Thymus (tissue), 11 donors: Measurements from ENCODE around the gene ZBTB9. TPM values are rescaled to one million over a fixed set of nuclear protein-coding genes. Genes with fewer than 3 reads are reported as not detected.

Experiments
- DNase-seq, 9 donors: peaks; one replicate each; pipeline ENCODE4 v3.0.0-alpha.2; 2013; ENCODE audit warnings: low spot score in 9 of 9, low read depth in 6 of 9, missing footprints in 1 of 9
- H3K27ac ChIP-seq, 2 donors: one replicate each; pipeline ENCODE4 v1.5.1; 2013; ENCODE audit warnings: control low read depth in 1 of 2, low read depth in 1 of 2, low read length in 1 of 2, mild to moderate bottlenecking in 1 of 2, moderate library complexity in 1 of 2
- H3K27me3 ChIP-seq, 2 donors: one replicate each; pipeline ENCODE4 v1.5.1; 2013; ENCODE audit warnings: low read length in 1 of 2; ENCODE audit not compliant: control insufficient read depth in 2 of 2, insufficient read depth in 1 of 2
- H3K36me3 ChIP-seq, 2 donors: one replicate each; pipeline ENCODE4 v1.5.1; 2013; ENCODE audit warnings: low read length in 1 of 2, mild to moderate bottlenecking in 1 of 2, moderate library complexity in 1 of 2; ENCODE audit not compliant: control insufficient read depth in 2 of 2, insufficient read depth in 2 of 2
- H3K4me1 ChIP-seq, 2 donors: one replicate each; pipeline ENCODE4 v1.5.1; 2013; ENCODE audit warnings: low read length in 2 of 2; ENCODE audit not compliant: control insufficient read depth in 2 of 2, insufficient read depth in 2 of 2
- H3K4me3 ChIP-seq, 2 donors: one replicate each; pipeline ENCODE4 v1.5.1; 2013; ENCODE audit warnings: low read length in 2 of 2, control low read depth in 1 of 2, mild to moderate bottlenecking in 1 of 2
- H3K9me3 ChIP-seq, 2 donors: one replicate each; pipeline ENCODE4 v1.5.1; 2013; ENCODE audit warnings: low read length in 1 of 2, mild to moderate bottlenecking in 1 of 2; ENCODE audit not compliant: control insufficient read depth in 2 of 2, insufficient read depth in 1 of 2
- WGBS: extraction: QIAGEN DNeasy Blood & Tissue Kit; methylation state at CpG from one replicate; pipeline ENCODE4 v1.1.7; 2013; 5-methylcytosine and 5-hydroxymethylcytosine counted together
- polyA plus RNA-seq: library from polyadenylated mRNA; stranded (reverse); fragments of 200-250 nt; gene quantifications from one replicate; pipeline ENCODE4 v1.2.3, GENCODE V29; 2013
- total RNA-seq: library from RNA; stranded (reverse); fragments of 120-200 nt; gene quantifications from one replicate; pipeline ENCODE4 v1.2.4, GENCODE V29; 2013
- donor health status: healthy.

ZBTB9 gene
- total and polyA plus RNA-seq, 2 donors: 5.7 to 9.0 TPM

- no peak for DNase-seq
- H3K4me1 ChIP-seq: peaks cover 12 to 23% of the 10 kb centered on the region in 2 donors
- no peaks in the 10 kb centered on the region for H3K9me3 ChIP-seq
- H3K27me3 ChIP-seq: no peaks in the 10 kb centered on the region
- WGBS: 99% methylated on average over 15 of the region's 15 CpGs
- H3K4me3 ChIP-seq: no peak overlapping the region
- peaks cover 38 to 39% of the 10 kb centered on the region in 2 donors for H3K36me3 ChIP-seq
- no peak overlapping the region for H3K27ac ChIP-seq
Observed at GRCh38 chr6:33451606-33452005, 2.8 kb upstream of the ZBTB9 start.

DNA sequence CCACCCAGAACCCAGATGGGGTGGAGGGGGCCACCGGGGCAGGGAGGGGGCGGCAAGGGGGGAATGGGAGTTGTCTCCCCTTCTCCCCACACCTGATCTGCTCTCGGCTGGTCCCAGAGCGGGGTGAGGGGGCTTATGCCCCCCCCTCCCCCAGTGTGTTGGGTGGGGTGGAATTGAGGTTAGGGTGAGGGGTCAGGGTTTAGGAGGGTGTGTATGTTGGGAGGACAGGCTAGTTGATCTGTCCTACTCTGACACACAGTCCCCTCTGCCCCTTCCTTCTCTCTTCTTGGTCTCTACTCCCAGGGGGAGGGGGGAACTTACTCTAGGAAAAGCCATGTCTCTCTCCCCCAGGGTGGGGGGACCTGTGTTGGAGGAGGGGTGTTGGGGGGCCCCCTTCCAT, 1.9 kb upstream of the ZBTB9 start:
- Histone ChIP-seq H3K27ac (peak overlapping the region in 1 of 2 donors; percentile 8), H3K36me3 (peaks cover 30 to 34% of the 10 kb centered on the region in 2 donors), H3K4me3 (no peak overlapping the region), H3K9me3 (no peaks in the 10 kb centered on the region), H3K4me1 (peaks cover 12 to 23% of the 10 kb centered on the region in 2 donors), H3K27me3 (no peaks in the 10 kb centered on the region)
- 94% methylated on average over 4 of the region's 4 CpGs for WGBS
- no peak for DNase-seq

GRCh38 chr6:33453393-33454008, 875 bp upstream of the ZBTB9 start:
- Histone ChIP-seq H3K27me3 (no peaks in the 10 kb centered on the region), H3K27ac (peak overlapping the region; percentile 71 to 87), H3K4me3 (peak overlapping the region; percentile 92), H3K9me3 (no peaks in the 10 kb centered on the region), H3K36me3 (peaks cover 20 to 24% of the 10 kb centered on the region in 2 donors), H3K4me1 (peaks cover 12 to 23% of the 10 kb centered on the region in 2 donors)
- DNase-seq: peak in 2 of 9 donors; percentile 8 to 45
- WGBS: under 1% methylated on average over 12 of the region's 12 CpGs

- no peak overlapping the region for H3K27ac ChIP-seq
Observed at GRCh38 chr6:33455051-33455450, 675 bp downstream of the ZBTB9 start.

DNA sequence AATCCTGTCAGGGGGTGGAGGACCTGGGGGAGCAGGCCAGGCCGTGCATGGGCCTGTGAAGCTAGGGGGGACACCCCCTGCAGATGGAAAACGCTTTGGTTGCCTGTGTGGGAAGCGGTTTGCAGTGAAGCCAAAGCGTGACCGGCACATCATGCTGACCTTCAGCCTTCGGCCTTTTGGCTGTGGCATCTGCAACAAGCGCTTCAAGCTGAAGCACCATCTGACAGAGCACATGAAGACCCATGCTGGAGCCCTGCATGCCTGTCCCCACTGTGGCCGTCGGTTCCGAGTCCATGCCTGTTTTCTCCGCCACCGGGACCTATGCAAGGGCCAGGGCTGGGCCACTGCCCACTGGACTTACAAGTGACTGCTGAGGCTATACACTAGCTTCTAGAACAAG, 1.8 kb downstream of the ZBTB9 start:
- 98% methylated on average over 12 of the region's 12 CpGs for WGBS
- H3K4me3 ChIP-seq: no peak overlapping the region
- no peak for DNase-seq
- no peak overlapping the region for H3K27ac ChIP-seq
- no peaks in the 10 kb centered on the region for H3K9me3 ChIP-seq
- peaks cover 12 to 23% of the 10 kb centered on the region in 2 donors for H3K4me1 ChIP-seq
- peaks cover 5 to 10% of the 10 kb centered on the region in 2 donors for H3K36me3 ChIP-seq
- H3K27me3 ChIP-seq: no peaks in the 10 kb centered on the region

More at GRCh38 chr6:33455051-33455450, 675 bp downstream of the ZBTB9 start:
- Histone ChIP-seq H3K4me3 (peak overlapping the region; percentile 92), H3K9me3 (no peaks in the 10 kb centered on the region), H3K36me3 (peaks cover 7 to 11% of the 10 kb centered on the region in 2 donors), H3K4me1 (peaks cover 12 to 23% of the 10 kb centered on the region in 2 donors), H3K27me3 (no peaks in the 10 kb centered on the region)
- no peak for DNase-seq
- 61% methylated on average over 16 of the region's 16 CpGs for WGBS

DNA sequence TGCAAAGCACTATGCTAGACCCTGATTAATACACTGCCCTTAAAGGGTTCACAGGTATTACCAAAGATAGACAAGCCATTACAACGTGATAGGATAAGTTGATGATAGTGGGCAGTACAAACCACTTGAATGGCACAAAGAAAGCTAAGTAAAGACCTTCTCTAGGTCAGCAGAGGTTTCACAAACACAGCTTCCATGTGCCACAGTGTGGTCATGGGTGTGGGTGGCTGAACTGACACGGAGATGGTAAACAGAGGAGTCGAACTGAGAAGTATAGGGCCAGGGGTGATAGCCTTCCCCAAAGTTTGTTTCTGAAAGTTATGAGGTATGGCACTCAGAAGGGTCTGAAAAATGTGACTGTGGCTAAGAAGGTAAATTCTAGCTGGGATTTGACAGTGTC, 4.3 kb downstream of the ZBTB9 start:
- no peak for DNase-seq
- Histone ChIP-seq H3K9me3 (no peaks in the 10 kb centered on the region), H3K4me1 (peaks cover 5 to 10% of the 10 kb centered on the region in 2 donors), H3K36me3 (peaks cover 5 to 10% of the 10 kb centered on the region in 2 donors), H3K27ac (no peak overlapping the region), H3K27me3 (no peaks in the 10 kb centered on the region), H3K4me3 (no peak overlapping the region)
- 93% methylated on average over 3 of the region's 3 CpGs for WGBS

DNA sequence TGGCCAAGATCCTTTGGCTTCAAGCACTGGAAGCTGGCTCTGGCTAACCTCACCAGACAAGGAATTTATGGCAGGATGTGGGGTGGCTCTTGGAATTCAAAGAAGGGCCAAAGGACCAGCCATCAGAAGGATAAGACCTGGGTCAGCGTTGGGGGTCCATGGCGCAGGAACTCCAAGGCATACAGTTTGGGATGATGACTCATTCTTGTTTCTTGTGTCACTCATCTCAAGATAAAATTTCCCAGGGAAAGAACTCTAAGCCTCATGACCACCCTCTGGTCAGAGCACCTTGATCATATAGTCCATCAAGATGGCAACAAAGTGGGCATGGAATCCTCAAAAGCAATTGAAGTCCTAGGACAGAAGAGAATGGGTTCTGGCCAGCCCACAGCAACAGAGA, 4.8 kb downstream of the ZBTB9 start:
- no peaks in the 10 kb centered on the region for H3K27me3 ChIP-seq
- no peak overlapping the region for H3K4me3 ChIP-seq
- no peak overlapping the region for H3K27ac ChIP-seq
- peaks cover 5 to 9% of the 10 kb centered on the region in 2 donors for H3K4me1 ChIP-seq
- no peaks in the 10 kb centered on the region for H3K9me3 ChIP-seq
- peaks cover 5 to 10% of the 10 kb centered on the region in 2 donors for H3K36me3 ChIP-seq
- no peak for DNase-seq
- WGBS: 98% methylated on average over 2 of the region's 2 CpGs

DNA sequence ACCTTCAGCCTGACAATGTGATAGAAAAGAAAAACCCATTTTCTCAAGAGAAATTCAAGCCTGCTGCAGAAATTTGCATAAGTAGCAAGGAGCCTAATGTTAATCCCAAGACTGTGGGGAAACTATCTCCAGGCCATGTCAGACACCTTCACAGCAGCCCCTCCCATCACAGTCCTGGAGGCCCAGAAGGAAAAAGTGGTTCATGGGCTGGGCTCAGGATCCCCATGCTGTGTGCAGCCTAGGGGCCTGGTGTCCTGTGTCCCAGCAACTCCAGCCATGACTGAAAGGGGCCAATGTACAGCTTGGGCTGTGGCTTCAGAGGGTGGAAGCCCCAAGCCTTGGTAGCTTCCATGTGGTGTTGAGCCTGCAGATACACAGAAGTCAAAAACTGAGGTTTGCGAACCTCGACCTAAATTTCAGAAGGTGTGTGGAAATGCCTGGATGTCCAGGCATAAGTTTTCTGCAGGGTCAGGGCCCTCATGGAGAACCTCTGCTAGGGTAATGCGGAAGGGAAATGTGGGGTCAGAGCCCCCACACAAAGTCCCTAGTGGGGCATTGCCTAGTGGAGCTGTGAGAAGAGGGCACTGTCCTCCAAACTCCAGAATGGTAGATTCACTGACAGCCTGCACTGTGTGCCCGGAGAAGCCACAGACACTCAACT, 11.8 kb downstream of the ZBTB9 start:
- no peak overlapping the region for H3K27ac ChIP-seq
- no peaks in the 10 kb centered on the region for H3K36me3 ChIP-seq
- WGBS: 97% methylated on average over 4 of the region's 4 CpGs
- no peaks in the 10 kb centered on the region for H3K4me1 ChIP-seq
- no peaks in the 10 kb centered on the region for H3K27me3 ChIP-seq
- H3K4me3 ChIP-seq: no peak overlapping the region
- no peaks in the 10 kb centered on the region for H3K9me3 ChIP-seq
- no peak for DNase-seq

GRCh38 chr6:33467091-33467490, 12.7 kb downstream of the ZBTB9 start:
- Histone ChIP-seq H3K4me1 (no peaks in the 10 kb centered on the region), H3K27me3 (no peaks in the 10 kb centered on the region), H3K4me3 (no peak overlapping the region), H3K36me3 (no peaks in the 10 kb centered on the region), H3K27ac (no peak overlapping the region), H3K9me3 (no peaks in the 10 kb centered on the region)
- WGBS: 95% methylated on average over 7 of the region's 7 CpGs
- DNase-seq: no peak
